Endothelial cell of umbilical vein (primary cell): ENCODE results near the gene MANF.

Experiments used
- CTCF ChIP-seq, 2 donors: IDR thresholded peaks; 1 replicate in 1 of 2; 2 replicates in 1 of 2; pipeline ENCODE4 v1.5.1; 2011; ENCODE audit warnings: low read length in 2 of 2, mild to moderate bottlenecking in 2 of 2, moderate library complexity in 2 of 2, control low read depth in 1 of 2, inconsistent platforms in 1 of 2, low read depth in 1 of 2; ENCODE audit not compliant: insufficient read depth in 1 of 2; ENCODE audit errors: extremely low read depth in 1 of 2
- GATA2 ChIP-seq: IDR thresholded peaks from 2 replicates; pipeline ENCODE4 v1.7.0; 2011; ENCODE audit warnings: low read depth, mild to moderate bottlenecking, moderate library complexity, mixed read lengths, low read length; ENCODE audit not compliant: insufficient read length, insufficient read depth
- MYC ChIP-seq: IDR thresholded peaks from one replicate; pipeline ENCODE4 v1.6.1; 2011; ENCODE audit warnings: mild to moderate bottlenecking, low read depth, low read length

- TF ChIP-seq MYC (no peak), CTCF (IDR thresholded peaks at IDR 0.05; ENCODE audit: extremely low read depth in 1 of 2, insufficient read depth in 1 of 2, low read depth in 1 of 2, low read length in 2 of 2) (no peak), GATA2 (no peak)
Measured at GRCh38 chr3:51401735-51402134, 16.6 kb downstream of the MANF start.
